Measurements from ENCODE around the gene CCZ1. TPM values are rescaled to one million over a fixed set of nuclear protein-coding genes. Genes with fewer than 3 reads are reported as not detected.
"Not testable (repeated sequence)": the region's sequence is repeated elsewhere in the genome, so short reads cannot be mapped to it uniquely, and the experiment has no call there.

Gene CCZ1
- total RNA-seq, 4 donors from 2014 or later: 15.0 to 69.4 (median 56.8) TPM

GRCh38 chr7:5872326-5872725 is 26.2 kb upstream of the CCZ1 start:
- Histone ChIP-seq H3K27ac (no peak overlapping the region), H3K4me3 (no peak overlapping the region), H3K9me3 (no peaks in the 10 kb centered on the region), H3K4me1 (no peaks in the 10 kb centered on the region), H3K27me3 (no peaks in the 10 kb centered on the region), H3K36me3 (no peaks in the 10 kb centered on the region)
- TF ChIP-seq POLR2AphosphoS5 (IDR thresholded peaks at IDR 0.05) (no peak), CTCF (IDR thresholded peaks at IDR 0.05) (no peak), EP300 (IDR thresholded peaks at IDR 0.05; ENCODE audit: low read depth) (no peak), POLR2A (IDR thresholded peaks at IDR 0.05) (no peak)
- in situ Hi-C loops (cut with MboI; ENCODE audit: low pct_ligation_motif_present in 1 of 4, low pct_unique_long_range_greater_than_20kb in 1 of 4, low sequenced_read_pairs in 3 of 4): loop anchor here in 2 of 4 donors (25.0 kb wide), 2 partner anchors 115 to 440 kb away; no protein-coding TSS in a partner anchor
- 72% methylated on average over 7 of the region's 7 CpGs; no CpG with 5 or more reads in 1 of the 2 donors for WGBS, 2 donors (ENCODE audit: low coverage in 1 of 2)
- intact Hi-C loops (cut with DNase I; ENCODE audit: low total_unique reads): no loop called here
- no peak for DNase-seq

GRCh38 chr7:5879591-5879990 is 18.9 kb upstream of the CCZ1 start:
- intact Hi-C loops (cut with DNase I; ENCODE audit: low total_unique reads); H3K36me3 ChIP-seq; H3K9me3 ChIP-seq; in situ Hi-C loops (cut with MboI; ENCODE audit: low pct_ligation_motif_present in 1 of 4, low pct_unique_long_range_greater_than_20kb in 1 of 4, low sequenced_read_pairs in 3 of 4); DNase-seq; H3K27ac ChIP-seq; H3K4me1 ChIP-seq; H3K27me3 ChIP-seq; H3K4me3 ChIP-seq: not testable (repeated sequence)
- WGBS, 2 donors (ENCODE audit: low coverage in 1 of 2): 81 to 91% methylated on average over 3 of the region's 3 CpGs

- H3K27me3 ChIP-seq; intact Hi-C loops (cut with DNase I; ENCODE audit: low total_unique reads); H3K4me1 ChIP-seq; H3K4me3 ChIP-seq; DNase-seq; H3K9me3 ChIP-seq; H3K27ac ChIP-seq; in situ Hi-C loops (cut with MboI; ENCODE audit: low pct_ligation_motif_present in 1 of 4, low pct_unique_long_range_greater_than_20kb in 1 of 4, low sequenced_read_pairs in 3 of 4); H3K36me3 ChIP-seq: not testable (repeated sequence)
- 81 to 90% methylated on average over 2 to 6 of the region's 6 CpGs for WGBS, 2 donors (ENCODE audit: low coverage in 1 of 2)
Observed at GRCh38 chr7:5880106-5880505, 18.4 kb upstream of the CCZ1 start.

- H3K4me3 ChIP-seq; H3K4me1 ChIP-seq; intact Hi-C loops (cut with DNase I; ENCODE audit: low total_unique reads); H3K9me3 ChIP-seq; H3K36me3 ChIP-seq; H3K27ac ChIP-seq; DNase-seq; in situ Hi-C loops (cut with MboI; ENCODE audit: low pct_ligation_motif_present in 1 of 4, low pct_unique_long_range_greater_than_20kb in 1 of 4, low sequenced_read_pairs in 3 of 4); H3K27me3 ChIP-seq: not testable (repeated sequence)
- 88 to 92% methylated on average over 5 of the region's 5 CpGs for WGBS, 2 donors (ENCODE audit: low coverage in 1 of 2)
Observed at GRCh38 chr7:5884431-5884830, 14.1 kb upstream of the CCZ1 start.

GRCh38 chr7:5888021-5888420 is 10.5 kb upstream of the CCZ1 start:
- DNase-seq; intact Hi-C loops (cut with DNase I; ENCODE audit: low total_unique reads); H3K27me3 ChIP-seq; in situ Hi-C loops (cut with MboI; ENCODE audit: low pct_ligation_motif_present in 1 of 4, low pct_unique_long_range_greater_than_20kb in 1 of 4, low sequenced_read_pairs in 3 of 4); H3K27ac ChIP-seq; H3K4me1 ChIP-seq; H3K36me3 ChIP-seq; H3K4me3 ChIP-seq; H3K9me3 ChIP-seq: not testable (repeated sequence)
- 65% methylated on average over 5 of the region's 5 CpGs; no CpG with 5 or more reads in 1 of the 2 donors for WGBS, 2 donors (ENCODE audit: low coverage in 1 of 2)

GRCh38 chr7:5890244-5890643 is 8.3 kb upstream of the CCZ1 start:
- WGBS, 2 donors (ENCODE audit: low coverage in 1 of 2): 67 to 72% methylated on average over 2 of the region's 2 CpGs

GRCh38 chr7:5892498-5892897 is 6.0 kb upstream of the CCZ1 start:
- H3K27me3 ChIP-seq: no peaks in the 10 kb centered on the region
- no peak overlapping the region for H3K4me3 ChIP-seq
- TF ChIP-seq CTCF (IDR thresholded peaks at IDR 0.05) (no peak), EP300 (IDR thresholded peaks at IDR 0.05; ENCODE audit: low read depth) (no peak), POLR2AphosphoS5 (IDR thresholded peaks at IDR 0.05) (no peak), POLR2A (IDR thresholded peaks at IDR 0.05) (no peak)
- no peak overlapping the region for H3K27ac ChIP-seq
- WGBS, 2 donors (ENCODE audit: low coverage in 1 of 2): 86% methylated on average over 9 of the region's 9 CpGs; no CpG with 5 or more reads in 1 of the 2 donors
- H3K4me1 ChIP-seq: no peaks in the 10 kb centered on the region
- in situ Hi-C loops (cut with MboI; ENCODE audit: low pct_ligation_motif_present in 1 of 4, low pct_unique_long_range_greater_than_20kb in 1 of 4, low sequenced_read_pairs in 3 of 4) (no loop called here), intact Hi-C loops (cut with DNase I; ENCODE audit: low total_unique reads) (no loop called here)
- DNase-seq: no peak
- H3K9me3 ChIP-seq: no peaks in the 10 kb centered on the region
- H3K36me3 ChIP-seq: no peaks in the 10 kb centered on the region

More at GRCh38 chr7:5890244-5890643, 8.3 kb upstream of the CCZ1 start:
- H3K4me1 ChIP-seq; H3K9me3 ChIP-seq; H3K27me3 ChIP-seq; H3K4me3 ChIP-seq; in situ Hi-C loops (cut with MboI; ENCODE audit: low pct_ligation_motif_present in 1 of 4, low pct_unique_long_range_greater_than_20kb in 1 of 4, low sequenced_read_pairs in 3 of 4); DNase-seq; H3K27ac ChIP-seq; intact Hi-C loops (cut with DNase I; ENCODE audit: low total_unique reads); H3K36me3 ChIP-seq: not testable (repeated sequence)

GRCh38 chr7:5897369-5897919 is 1.1 kb upstream of the CCZ1 start:
- in situ Hi-C loops (cut with MboI; ENCODE audit: low pct_ligation_motif_present in 1 of 4, low pct_unique_long_range_greater_than_20kb in 1 of 4, low sequenced_read_pairs in 3 of 4); H3K27me3 ChIP-seq; H3K27ac ChIP-seq; DNase-seq; intact Hi-C loops (cut with DNase I; ENCODE audit: low total_unique reads); H3K36me3 ChIP-seq; H3K4me3 ChIP-seq; H3K4me1 ChIP-seq; H3K9me3 ChIP-seq: not testable (repeated sequence)
- WGBS, 2 donors (ENCODE audit: low coverage in 1 of 2): 60 to 100% methylated on average over 2 to 8 of the region's 13 CpGs

GRCh38 chr7:5903002-5903401 is 4.5 kb downstream of the CCZ1 start:
- H3K4me3 ChIP-seq; H3K9me3 ChIP-seq; H3K36me3 ChIP-seq; H3K4me1 ChIP-seq; DNase-seq; H3K27ac ChIP-seq; intact Hi-C loops (cut with DNase I; ENCODE audit: low total_unique reads); H3K27me3 ChIP-seq: not testable (repeated sequence)
- 94% methylated on average over 6 of the region's 6 CpGs; no CpG with 5 or more reads in 1 of the 2 donors for WGBS, 2 donors (ENCODE audit: low coverage in 1 of 2)
- in situ Hi-C loops (cut with MboI; ENCODE audit: low pct_ligation_motif_present in 1 of 4, low pct_unique_long_range_greater_than_20kb in 1 of 4, low sequenced_read_pairs in 3 of 4): loop anchor here in 2 of 4 donors (25.0 kb wide), 1 partner anchor 909 kb away; no protein-coding TSS in a partner anchor

Data from transverse colon (tissue), 4 donors.